Left lung (tissue), 10 donors: ENCODE data around the gene F2. TPM values are rescaled to one million over a fixed set of nuclear protein-coding genes. Genes with fewer than 3 reads are reported as not detected.

Source experiments
- ATAC-seq: fragments of 200-7000 bp; cut with Tn5 transposase; one replicate; pipeline ENCODE4 v1.9.1; 2020; ENCODE audit warnings: moderate library complexity
- DNase-seq, 4 donors: peaks; one replicate each; pipeline ENCODE4 v3.0.0-alpha.2; 2013 to 2020
- H3K27ac ChIP-seq, 2 donors: fragments of 200-600 bp; sonication (generic) in 1 of 2; one replicate each; pipeline versions ENCODE4 v1.5.0 to v1.8.0; 2020 to 2021
- H3K27me3 ChIP-seq, 2 donors: fragments of 200-600 bp; sonication (generic) in 1 of 2; one replicate each; pipeline versions ENCODE4 v1.5.0 to v1.8.0; 2020 to 2021
- H3K36me3 ChIP-seq, 2 donors: fragments of 200-600 bp; sonication (generic) in 1 of 2; one replicate each; pipeline versions ENCODE4 v1.5.0 to v1.8.0; 2020 to 2021
- H3K4me1 ChIP-seq, 2 donors: fragments of 200-600 bp; one replicate each; pipeline ENCODE4 v1.8.0; 2021
- H3K4me3 ChIP-seq, 2 donors: fragments of 200-600 bp; sonication (generic) in 1 of 2; one replicate each; pipeline versions ENCODE4 v1.5.0 to v1.8.0; 2020 to 2021; ENCODE audit warnings: mild to moderate bottlenecking in 1 of 2
- H3K9me3 ChIP-seq, 2 donors: fragments of 200-600 bp; sonication (generic) in 1 of 2; one replicate each; pipeline versions ENCODE4 v1.5.0 to v1.8.0; 2020 to 2021
- intact Hi-C, 2 donors: fragments of 100-400 bp; cut with DNase I; formaldehyde crosslinking; loops; one replicate each; pipeline versions ENCODE4 v1.11.2 to v1.14.2; 2022
- polyA plus RNA-seq, 6 donors: library from polyadenylated mRNA; unstranded; fragments of 120-200 nt; gene quantifications; one replicate each; pipeline ENCODE4 v1.2.1, GENCODE V29; 2013; ENCODE audit not compliant: insufficient read length in 6 of 6
- total RNA-seq, 2 donors: library from RNA; stranded (reverse); fragmentation: NEBNext Ultra II Directional; extraction: Animal tissue kit (Norgen Biotek cat#: 25700); gene quantifications; one replicate each; pipeline ENCODE4 v1.2.1, GENCODE V29; 2021
- TF ChIP-seq, protein P1 (sequence below), 2 donors: fragments of 200-600 bp; sonication (generic) in 1 of 2; IDR thresholded peaks; one replicate each; pipeline versions ENCODE4 v1.5.0 to v1.8.0; 2021; ENCODE audit warnings: antibody characterized with exemption in 2 of 2
- donor health status: DM: no; HTN: yes; CAD: no.
- donor health status: DM: no; HTN: no; CAD: no.

F2 gene
- total and polyA plus RNA-seq, 8 donors: 0.17 to 0.56 (median 0.42) TPM; not detected in 5

- Histone ChIP-seq H3K27ac (no peak overlapping the region), H3K27me3 (no peaks in the 10 kb centered on the region), H3K4me1 (no peaks in the 10 kb centered on the region), H3K4me3 (no peak overlapping the region), H3K36me3 (no peaks in the 10 kb centered on the region), H3K9me3 (no peaks in the 10 kb centered on the region)
- no peak for ATAC-seq
- intact Hi-C loops: no loop called here
- DNase-seq: no peak
- TF ChIP-seq, protein P1, sequence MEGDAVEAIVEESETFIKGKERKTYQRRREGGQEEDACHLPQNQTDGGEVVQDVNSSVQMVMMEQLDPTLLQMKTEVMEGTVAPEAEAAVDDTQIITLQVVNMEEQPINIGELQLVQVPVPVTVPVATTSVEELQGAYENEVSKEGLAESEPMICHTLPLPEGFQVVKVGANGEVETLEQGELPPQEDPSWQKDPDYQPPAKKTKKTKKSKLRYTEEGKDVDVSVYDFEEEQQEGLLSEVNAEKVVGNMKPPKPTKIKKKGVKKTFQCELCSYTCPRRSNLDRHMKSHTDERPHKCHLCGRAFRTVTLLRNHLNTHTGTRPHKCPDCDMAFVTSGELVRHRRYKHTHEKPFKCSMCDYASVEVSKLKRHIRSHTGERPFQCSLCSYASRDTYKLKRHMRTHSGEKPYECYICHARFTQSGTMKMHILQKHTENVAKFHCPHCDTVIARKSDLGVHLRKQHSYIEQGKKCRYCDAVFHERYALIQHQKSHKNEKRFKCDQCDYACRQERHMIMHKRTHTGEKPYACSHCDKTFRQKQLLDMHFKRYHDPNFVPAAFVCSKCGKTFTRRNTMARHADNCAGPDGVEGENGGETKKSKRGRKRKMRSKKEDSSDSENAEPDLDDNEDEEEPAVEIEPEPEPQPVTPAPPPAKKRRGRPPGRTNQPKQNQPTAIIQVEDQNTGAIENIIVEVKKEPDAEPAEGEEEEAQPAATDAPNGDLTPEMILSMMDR (IDR thresholded peaks at IDR 0.05): no peak
Observed at GRCh38 chr11:46729110-46730027, 10.4 kb downstream of the F2 start.

GRCh38 chr11:46731545-46731944, 12.5 kb downstream of the F2 start:
- Histone ChIP-seq H3K27me3 (no peaks in the 10 kb centered on the region), H3K27ac (no peak overlapping the region), H3K4me1 (no peaks in the 10 kb centered on the region), H3K36me3 (no peaks in the 10 kb centered on the region), H3K4me3 (no peak overlapping the region), H3K9me3 (no peaks in the 10 kb centered on the region)
- intact Hi-C loops: no loop called here
- no peak for ATAC-seq
- no peak for DNase-seq
- TF ChIP-seq, protein P1 (IDR thresholded peaks at IDR 0.05): no peak

- no peaks in the 10 kb centered on the region for H3K9me3 ChIP-seq
- H3K36me3 ChIP-seq: no peaks in the 10 kb centered on the region
- H3K27me3 ChIP-seq: no peaks in the 10 kb centered on the region
- no peak for DNase-seq
- no peak overlapping the region for H3K27ac ChIP-seq
- no peaks in the 10 kb centered on the region for H3K4me1 ChIP-seq
- no peak for ATAC-seq
- intact Hi-C loops: no loop called here
- TF ChIP-seq, protein P1 (IDR thresholded peaks at IDR 0.05): no peak
- no peak overlapping the region for H3K4me3 ChIP-seq
Observed at GRCh38 chr11:46733234-46733633, 14.2 kb downstream of the F2 start.

GRCh38 chr11:46736146-46736545, 17.1 kb downstream of the F2 start:
- Histone ChIP-seq H3K9me3 (no peaks in the 10 kb centered on the region), H3K36me3 (peaks cover 0 to 2% of the 10 kb centered on the region in 2 donors), H3K4me1 (no peaks in the 10 kb centered on the region), H3K27ac (no peak overlapping the region), H3K4me3 (no peak overlapping the region), H3K27me3 (no peaks in the 10 kb centered on the region)
- ATAC-seq (no peak), DNase-seq (no peak)
- intact Hi-C loops: no loop called here
- TF ChIP-seq, protein P1 (IDR thresholded peaks at IDR 0.05): no peak

DNA sequence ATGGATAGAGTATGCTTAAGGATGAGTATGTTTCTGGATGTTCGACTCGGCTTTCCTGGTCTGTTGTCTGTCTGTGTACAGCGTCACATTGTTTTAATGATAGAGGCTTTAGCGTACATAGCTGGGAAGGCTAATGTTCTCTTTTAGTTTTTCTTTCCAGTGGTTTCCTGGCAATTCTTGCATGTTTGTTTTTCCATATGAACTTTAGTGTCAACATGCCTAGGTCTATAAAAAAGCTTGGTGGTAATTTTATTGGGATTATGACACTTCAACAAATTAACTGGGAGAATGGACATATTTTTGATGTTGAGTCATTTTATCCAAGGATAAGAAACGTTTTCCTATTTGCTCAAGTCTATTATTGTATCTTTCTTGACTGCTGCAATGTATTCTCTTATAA, 17.6 kb downstream of the F2 start:
- Histone ChIP-seq H3K27ac (no peak overlapping the region), H3K4me3 (no peak overlapping the region), H3K27me3 (no peaks in the 10 kb centered on the region), H3K36me3 (peaks cover 0 to 7% of the 10 kb centered on the region in 2 donors), H3K4me1 (no peaks in the 10 kb centered on the region), H3K9me3 (no peaks in the 10 kb centered on the region)
- intact Hi-C loops: no loop called here
- ATAC-seq (no peak), DNase-seq (no peak)
- TF ChIP-seq, protein P1 (IDR thresholded peaks at IDR 0.05): no peak
